HepG2 (cell line): Measurements from ENCODE around the gene PCBP4. TPM values are rescaled to one million over a fixed set of nuclear protein-coding genes. Genes with fewer than 3 reads are reported as not detected.
A peak's percentile ranks its signal among the peaks of the same experiment; 100 is the strongest.

ENCODE experiments used
- BHLHE40 ChIP-seq: IDR thresholded peaks from 2 replicates; pipeline ENCODE4 v1.6.1; 2011; ENCODE audit warnings: low read length, improper control_type of control experiment
- CBX1 ChIP-seq: IDR thresholded peaks from one replicate; pipeline ENCODE4 v1.6.1; 2016; ENCODE audit warnings: antibody characterized with exemption, low read depth
- FIP1L1 ChIP-seq: fragments of 200-400 bp; formaldehyde crosslinking; IDR thresholded peaks from 2 replicates; pipeline ENCODE4 v1.6.1; 2018; ENCODE audit warnings: low read depth, mild to moderate bottlenecking, low read length, moderate library complexity, borderline replicate concordance; ENCODE audit not compliant: insufficient read depth
- FOXC1 ChIP-seq: sonication (generic); formaldehyde crosslinking; IDR thresholded peaks from 2 replicates; pipeline ENCODE4 v1.8.0; 2022; ENCODE audit warnings: mild to moderate bottlenecking, missing genetic modification reagents, borderline replicate concordance
- FOXK2 ChIP-seq: fragments of 450-650 bp; IDR thresholded peaks from 2 replicates; pipeline ENCODE4 v1.6.1; 2016
- FUBP1 ChIP-seq: sonication (generic); formaldehyde crosslinking; IDR thresholded peaks from 2 replicates; pipeline ENCODE4 v1.5.1; 2020; ENCODE audit warnings: missing genetic modification reagents, mild to moderate bottlenecking, borderline replicate concordance
- HHEX ChIP-seq: IDR thresholded peaks from 2 replicates; pipeline ENCODE4 v1.6.1; 2016; ENCODE audit warnings: control low read depth
- IKZF5 ChIP-seq: IDR thresholded peaks from 2 replicates; pipeline ENCODE4 v1.6.1; 2018; ENCODE audit warnings: missing genetic modification reagents, mild to moderate bottlenecking, missing compliant biosample characterization
- IRF1 ChIP-seq: sonication (generic); formaldehyde crosslinking; IDR thresholded peaks from 2 replicates; pipeline ENCODE4 v1.4.0; 2020; ENCODE audit warnings: low read depth, mild to moderate bottlenecking, missing genetic modification reagents
- ISL2 ChIP-seq: sonication (generic); formaldehyde crosslinking; IDR thresholded peaks from 2 replicates; pipeline ENCODE4 v1.5.0; 2020; ENCODE audit warnings: missing genetic modification reagents
- MLLT10 ChIP-seq: sonication (generic); formaldehyde crosslinking; IDR thresholded peaks from 2 replicates; pipeline ENCODE4 v1.4.0; 2020; ENCODE audit warnings: missing genetic modification reagents
- MYPOP ChIP-seq: sonication (generic); formaldehyde crosslinking; IDR thresholded peaks from 2 replicates; pipeline ENCODE4 v1.8.1; 2023; ENCODE audit warnings: mild to moderate bottlenecking, moderate library complexity, missing genetic modification reagents
- MZF1 ChIP-seq: sonication (generic); formaldehyde crosslinking; IDR thresholded peaks from 2 replicates; pipeline ENCODE4 v1.8.1; 2023; ENCODE audit warnings: mild to moderate bottlenecking, missing genetic modification reagents, borderline replicate concordance
- POLR2A ChIP-seq, 2 experiments: IDR thresholded peaks; 2 replicates each; pipeline ENCODE4 v1.6.1; 2011; ENCODE audit warnings: low read depth in 2 of 2, low read length in 2 of 2, mild to moderate bottlenecking in 1 of 2, moderate library complexity in 1 of 2; ENCODE audit not compliant: insufficient read depth in 1 of 2
- SP2 ChIP-seq: sonication (generic); formaldehyde crosslinking; IDR thresholded peaks from 2 replicates; pipeline ENCODE4 v1.5.1; 2020; ENCODE audit warnings: mild to moderate bottlenecking, missing genetic modification reagents
- STAG1 ChIP-seq: sonication (generic); formaldehyde crosslinking; IDR thresholded peaks from 2 replicates; pipeline ENCODE4 v1.4.0; 2020; ENCODE audit warnings: missing genetic modification reagents
- USF2 ChIP-seq, 2 experiments: sonication (generic) in 1 of 2; formaldehyde crosslinking in 1 of 2; IDR thresholded peaks; 2 replicates each; pipeline versions ENCODE4 v1.5.1 to v1.6.1; 2011 to 2020; ENCODE audit warnings: borderline replicate concordance in 1 of 2, low read depth in 1 of 2, low read length in 1 of 2, mild to moderate bottlenecking in 1 of 2, missing genetic modification reagents in 1 of 2, moderate library complexity in 1 of 2
- WIZ ChIP-seq: sonication (generic); formaldehyde crosslinking; IDR thresholded peaks from 2 replicates; pipeline ENCODE4 v1.5.1; 2020; ENCODE audit warnings: mild to moderate bottlenecking, missing genetic modification reagents
- ZNF101 ChIP-seq: sonication (generic); formaldehyde crosslinking; IDR thresholded peaks from 2 replicates; pipeline ENCODE4 v1.4.0; 2020; ENCODE audit warnings: mild to moderate bottlenecking, low read depth, missing genetic modification reagents, borderline replicate concordance
- ZNF282 ChIP-seq: fragments of 450-650 bp; IDR thresholded peaks from 2 replicates; pipeline ENCODE4 v1.6.1; 2018; ENCODE audit not compliant: partially characterized antibody
- ZNF337 ChIP-seq: sonication (generic); formaldehyde crosslinking; IDR thresholded peaks from 2 replicates; pipeline ENCODE4 v1.5.1; 2020; ENCODE audit warnings: missing genetic modification reagents, low read depth, mild to moderate bottlenecking, borderline replicate concordance
- ZNF567 ChIP-seq: sonication (generic); formaldehyde crosslinking; IDR thresholded peaks from 2 replicates; pipeline ENCODE4 v1.8.1; 2023; ENCODE audit warnings: mild to moderate bottlenecking, missing genetic modification reagents, borderline replicate concordance
- ZSCAN20 ChIP-seq: sonication (generic); formaldehyde crosslinking; IDR thresholded peaks from 2 replicates; pipeline ENCODE4 v1.4.0; 2020; ENCODE audit warnings: missing genetic modification reagents, mild to moderate bottlenecking, borderline replicate concordance
- polyA plus RNA-seq, 8 experiments: library from polyadenylated mRNA; depleted of rRNA in 3 of 8; stranded (reverse) in 7 of 8; unstranded in 1 of 8; fragments of >200 nt; fragmentation: Illumina TruSeq in 4 of 8; extraction: Trizol in 4 of 8; gene quantifications; 2 replicates each; pipeline versions ENCODE4 v1.2.1 to v1.2.3, GENCODE V29; 2011 to 2016; ENCODE audit warnings: low read depth in 4 of 8, missing spikeins in 1 of 8, mixed read lengths in 1 of 8; ENCODE audit not compliant: insufficient read depth in 1 of 8
- total RNA-seq, 5 experiments: library from RNA; depleted of rRNA; stranded (reverse); fragments of >200 nt; fragmentation: Illumina TruSeq; extraction: Trizol; gene quantifications; 2 replicates each; pipeline ENCODE4 v1.2.3, GENCODE V29; 2016; ENCODE audit warnings: low read depth in 1 of 5

Gene PCBP4
- total and polyA plus RNA-seq, 2 of the 13 experiments (the other 11 are each of a cell fraction or from before 2014, with no cell fraction given) = 36.8 to 51.3 TPM

- TF ChIP-seq STAG1 (CRISPR knock-in tag) (no peak), SP2 (CRISPR knock-in tag) (peak; percentile 35; the same call in 1 of the 2 replicates), MLLT10 (CRISPR knock-in tag) (no peak), BHLHE40 (no peak), FIP1L1 (no peak), ZNF282 (no peak), POLR2A (IDR thresholded peaks at IDR 0.05; ENCODE audit: insufficient read depth in 1 of 2, low read depth in 2 of 2, low read length in 2 of 2) (peak; percentile 94 to 95), IKZF5 (CRISPR knock-in tag) (peak; percentile 94), CBX1 (peak; percentile 50), ISL2 (CRISPR knock-in tag) (peak; percentile 89), FOXC1 (CRISPR knock-in tag) (peak; percentile 96), FOXK2 (peak; percentile 77), MYPOP (CRISPR knock-in tag) (peak; percentile 86), MZF1 (CRISPR knock-in tag) (no peak), ZSCAN20 (no peak; the same call in 1 of the 2 replicates), IRF1 (CRISPR knock-in tag) (no peak), ZNF567 (CRISPR knock-in tag) (no peak; the same call in 1 of the 2 replicates), USF2 (IDR thresholded peaks at IDR 0.05; ENCODE audit: low read depth, low read length) (no peak), USF2 (CRISPR knock-in tag; IDR thresholded peaks at IDR 0.05; ENCODE audit: borderline replicate concordance) (no peak), ZNF101 (CRISPR knock-in tag) (no peak), HHEX (no peak), ZNF337 (no peak), FUBP1 (CRISPR knock-in tag) (no peak), WIZ (CRISPR knock-in tag) (peak; percentile 70; the same call in 1 of the 2 replicates)
Observed at GRCh38 chr3:51995346-51996163, 28.3 kb upstream of the PCBP4 start, which contains the start of gene RPL29 (continued).
